GM12892 (cell line): ENCODE measurements around the gene MOGAT2.

Experiments used
- DNase-seq: peaks from one replicate; pipeline ENCODE4 v3.0.0; 2011; ENCODE audit not compliant: insufficient read length
- FAIRE-seq: peaks from 2 replicates; lab custom pipeline; 2011; peaks lifted over from hg19 to GRCh38; lab: Jason Lieb, UNC
- POLR2A ChIP-seq: IDR thresholded peaks from 2 replicates; pipeline ENCODE4 v1.6.1; 2011; ENCODE audit warnings: low read depth, low read length, control low read depth
- POLR2AphosphoS5 ChIP-seq: IDR thresholded peaks from 2 replicates; pipeline ENCODE4 v1.6.1; 2011; ENCODE audit warnings: low read depth, low read length, control low read depth
- TAF1 ChIP-seq: IDR thresholded peaks from 2 replicates; pipeline ENCODE4 v1.6.1; 2011; ENCODE audit warnings: low read depth, mild to moderate bottlenecking, control low read depth, low read length, borderline replicate concordance

MOGAT2 gene

GRCh38 chr11:75697906-75698581 is 19.6 kb upstream of the MOGAT2 start:
- TF ChIP-seq POLR2A (no peak), TAF1 (no peak), POLR2AphosphoS5 (no peak)
- FAIRE-seq (no peak), DNase-seq (no peak)

GRCh38 chr11:75700940-75701339 is 16.7 kb upstream of the MOGAT2 start:
- DNase-seq (no peak), FAIRE-seq (no peak)
- TF ChIP-seq POLR2AphosphoS5 = no peak
- no peak for TF ChIP-seq TAF1
- no peak for TF ChIP-seq POLR2A

- no peak for FAIRE-seq
- no peak for TF ChIP-seq POLR2A
- TF ChIP-seq POLR2AphosphoS5 = no peak
- no peak for TF ChIP-seq TAF1
- no peak for DNase-seq
These were observed 13.9 kb upstream of the MOGAT2 start for GRCh38 chr11:75703695-75704237.

- no peak for DNase-seq
- no peak for FAIRE-seq
- TF ChIP-seq TAF1 = no peak
These were observed 12.1 kb upstream of the MOGAT2 start for GRCh38 chr11:75705541-75705940.

GRCh38 chr11:75706260-75706729 is 11.3 kb upstream of the MOGAT2 start:
- DNase-seq (peak; percentile 59), FAIRE-seq (peak; percentile 92)
- no peak for TF ChIP-seq TAF1
- no peak for TF ChIP-seq POLR2AphosphoS5
- no peak for TF ChIP-seq POLR2A

- TF ChIP-seq POLR2A (no peak), TAF1 (no peak), POLR2AphosphoS5 (no peak)
- DNase-seq (no peak), FAIRE-seq (no peak)
These were observed 3.4 kb upstream of the MOGAT2 start for GRCh38 chr11:75714211-75714610.

- no peak for TF ChIP-seq POLR2AphosphoS5
- TF ChIP-seq POLR2A = no peak
- TF ChIP-seq TAF1 = no peak
- no peak for FAIRE-seq
These were observed 1.9 kb upstream of the MOGAT2 start for GRCh38 chr11:75715688-75716087.

GRCh38 chr11:75716659-75717058 is 979 bp upstream of the MOGAT2 start:
- TF ChIP-seq POLR2AphosphoS5 = no peak
- FAIRE-seq = peak; percentile 46

More at GRCh38 chr11:75715688-75716087, 1.9 kb upstream of the MOGAT2 start:
- DNase-seq = no peak

GRCh38 chr11:75718419-75719339 is 1.0 kb downstream of the MOGAT2 start:
- TF ChIP-seq POLR2AphosphoS5 (no peak), POLR2A (peak; percentile 37; the same call in 1 of the 2 replicates)
- peak; percentile 67 for FAIRE-seq
- no peak for DNase-seq

More at GRCh38 chr11:75716659-75717058, 979 bp upstream of the MOGAT2 start:
- no peak for DNase-seq

GRCh38 chr11:75719340-75720239 is 2.0 kb downstream of the MOGAT2 start:
- FAIRE-seq (no peak), DNase-seq (no peak)
- no peak for TF ChIP-seq POLR2AphosphoS5
- no peak for TF ChIP-seq TAF1
- TF ChIP-seq POLR2A = no peak

GRCh38 chr11:75720639-75721038 is 3.0 kb downstream of the MOGAT2 start:
- TF ChIP-seq TAF1 = no peak
- TF ChIP-seq POLR2A = no peak
- TF ChIP-seq POLR2AphosphoS5 = no peak
- no peak for DNase-seq
- no peak for FAIRE-seq
